Activated T-cell treated with anti-CD3 and anti-CD28 coated beads, Interleukin-2, amount 50 U/mL, for 72 hours (primary cell): ENCODE data around the gene METTL2A. TPM values are rescaled to one million over a fixed set of nuclear protein-coding genes. Genes with fewer than 3 reads are reported as not detected.
"Not testable (repeated sequence)": the region's sequence is repeated elsewhere in the genome, so short reads cannot be mapped to it uniquely, and the experiment has no call there.

ENCODE experiments used
- ATAC-seq, 2 donors: fragments of 150-1000 bp; cut with Tn5 transposase; replicated peaks in 1 of 2; 2 replicates each; pipeline ENCODE4 v1.10.0; 2021; ENCODE audit warnings: moderate library complexity in 2 of 2, mild to moderate bottlenecking in 1 of 2
- DNase-seq, 2 donors: peaks; one replicate each; pipeline ENCODE4 v3.0.0; 2021 to 2022; ENCODE audit warnings: mixed read lengths in 1 of 2
- H3K27ac Mint-ChIP-seq: one replicate; pipeline ENCODE4 v1.8.0; 2022; ENCODE audit warnings: mild to moderate bottlenecking, moderate library complexity, mixed read lengths
- H3K27me3 Mint-ChIP-seq: one replicate; pipeline ENCODE4 v1.8.0; 2022; ENCODE audit warnings: low read depth, mixed read lengths
- H3K36me3 Mint-ChIP-seq, 2 donors: one replicate each; pipeline ENCODE4 v1.8.0; 2022; ENCODE audit warnings: mixed read lengths in 2 of 2, mild to moderate bottlenecking in 1 of 2; ENCODE audit not compliant: insufficient read depth in 2 of 2
- H3K4me1 Mint-ChIP-seq: one replicate; pipeline ENCODE4 v1.8.0; 2022; ENCODE audit warnings: low read depth, mixed read lengths
- H3K4me3 Mint-ChIP-seq, 2 donors: one replicate each; pipeline ENCODE4 v1.8.0; 2022; ENCODE audit warnings: mild to moderate bottlenecking in 2 of 2, mixed read lengths in 2 of 2, moderate library complexity in 2 of 2
- H3K9me3 Mint-ChIP-seq, 2 donors: one replicate each; pipeline ENCODE4 v1.8.0; 2022; ENCODE audit warnings: mixed read lengths in 2 of 2
- total RNA-seq, 2 donors: library from RNA; stranded (reverse); gene quantifications; one replicate each; pipeline ENCODE4 v1.2.3, GENCODE V29; 2022

METTL2A gene
- total RNA-seq, 2 donors from 2014 or later = 21.2 to 24.7 TPM

DNA sequence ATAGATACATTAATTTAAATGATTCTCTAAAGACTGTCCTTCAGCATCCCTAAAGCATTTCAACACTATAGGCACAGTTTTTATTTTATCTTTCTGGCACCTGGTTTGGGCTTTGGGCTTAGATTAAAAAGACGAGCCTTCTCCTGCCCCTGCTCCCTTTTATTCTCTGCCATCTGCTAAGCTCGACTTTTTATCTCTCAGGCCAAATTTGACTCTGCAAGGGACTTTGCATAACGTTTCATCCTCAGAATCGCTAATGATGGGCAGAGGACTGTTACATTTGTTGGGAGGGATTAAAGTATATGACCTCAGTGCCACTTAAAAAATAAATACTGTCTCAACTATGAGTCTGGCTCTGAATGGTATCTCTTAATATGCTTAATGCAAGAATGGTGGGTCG, 29.3 kb downstream of the METTL2A start:
- ATAC-seq, H3K4me3 Mint-ChIP-seq, DNase-seq, H3K9me3 Mint-ChIP-seq, H3K27ac Mint-ChIP-seq, H3K27me3 Mint-ChIP-seq, H3K36me3 Mint-ChIP-seq, H3K4me1 Mint-ChIP-seq: not testable (repeated sequence)

DNA sequence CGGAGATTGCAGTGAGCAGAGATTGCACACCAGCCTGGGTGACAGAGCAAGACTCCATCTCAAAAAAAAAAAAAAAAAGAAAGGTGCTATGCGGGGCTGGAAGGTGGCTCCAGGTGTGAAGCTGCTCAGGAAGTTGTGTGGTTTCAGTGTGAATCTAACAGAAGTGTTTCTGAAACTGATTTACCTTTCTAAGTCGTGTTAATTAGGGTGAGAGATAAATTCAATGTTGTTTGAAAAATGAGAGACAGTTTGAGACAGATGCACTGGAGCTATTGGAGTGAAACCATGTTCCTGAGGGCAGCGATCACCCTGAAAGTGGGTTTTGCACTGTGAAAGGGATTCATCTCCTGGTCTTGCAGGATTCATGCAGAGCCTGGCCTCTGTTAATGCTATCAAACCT, 30.0 kb downstream of the METTL2A start:
- H3K27ac Mint-ChIP-seq, ATAC-seq, H3K36me3 Mint-ChIP-seq, H3K4me3 Mint-ChIP-seq, DNase-seq, H3K9me3 Mint-ChIP-seq, H3K27me3 Mint-ChIP-seq: not testable (repeated sequence)
- peaks cover 14% of the 10 kb centered on the region for H3K4me1 Mint-ChIP-seq

DNA sequence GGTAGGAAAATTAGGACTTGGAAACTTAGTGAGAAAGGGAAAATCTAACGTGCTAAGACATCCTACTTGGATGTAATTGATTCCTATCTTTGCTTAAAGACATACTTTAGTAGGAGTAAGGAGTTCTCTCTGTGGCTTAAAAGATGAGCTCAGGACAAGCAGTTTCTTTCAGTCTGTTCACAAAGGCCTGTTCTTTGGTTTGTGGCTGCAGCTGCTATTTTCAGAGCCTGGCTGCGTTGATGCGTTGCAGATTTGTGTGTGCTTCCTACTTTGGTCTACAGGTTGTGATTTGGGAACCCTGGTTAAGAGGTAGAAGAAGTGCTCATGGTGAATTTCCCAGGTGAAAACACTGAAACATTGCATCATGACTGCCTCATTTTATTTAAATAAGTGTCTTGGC, 30.4 kb downstream of the METTL2A start:
- not testable (repeated sequence) for H3K27me3 Mint-ChIP-seq, DNase-seq, H3K4me3 Mint-ChIP-seq, H3K36me3 Mint-ChIP-seq, ATAC-seq, H3K27ac Mint-ChIP-seq, H3K9me3 Mint-ChIP-seq
- H3K4me1 Mint-ChIP-seq = peaks cover 16% of the 10 kb centered on the region

DNA sequence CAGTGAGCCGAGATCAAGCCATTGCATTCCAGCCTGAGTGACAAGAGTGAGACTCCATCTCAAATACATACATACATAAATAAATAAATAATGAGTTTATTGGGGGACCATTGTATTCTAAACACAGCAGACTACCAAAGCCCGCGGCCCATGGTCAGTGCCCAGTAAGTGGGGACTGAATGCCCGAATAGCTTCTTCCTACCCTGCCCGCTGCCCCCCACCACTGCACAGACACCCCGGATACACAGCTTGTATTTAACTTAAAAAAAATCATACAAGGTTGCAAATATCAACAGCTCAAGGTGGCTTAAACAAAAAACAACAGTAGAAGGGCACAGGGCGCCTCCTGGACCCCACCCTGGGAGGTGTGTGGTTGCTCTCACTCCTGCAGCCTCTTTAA, 32.3 kb downstream of the METTL2A start:
- Mint-ChIP-seq H3K27me3 (no peaks in the 10 kb centered on the region), H3K4me1 (peaks cover 16% of the 10 kb centered on the region), H3K27ac (no peak overlapping the region), H3K36me3 (peaks cover 0 to 2% of the 10 kb centered on the region in 2 donors), H3K9me3 (no peaks in the 10 kb centered on the region), H3K4me3 (no peak overlapping the region)
- ATAC-seq (no peak), DNase-seq (no peak)

DNA sequence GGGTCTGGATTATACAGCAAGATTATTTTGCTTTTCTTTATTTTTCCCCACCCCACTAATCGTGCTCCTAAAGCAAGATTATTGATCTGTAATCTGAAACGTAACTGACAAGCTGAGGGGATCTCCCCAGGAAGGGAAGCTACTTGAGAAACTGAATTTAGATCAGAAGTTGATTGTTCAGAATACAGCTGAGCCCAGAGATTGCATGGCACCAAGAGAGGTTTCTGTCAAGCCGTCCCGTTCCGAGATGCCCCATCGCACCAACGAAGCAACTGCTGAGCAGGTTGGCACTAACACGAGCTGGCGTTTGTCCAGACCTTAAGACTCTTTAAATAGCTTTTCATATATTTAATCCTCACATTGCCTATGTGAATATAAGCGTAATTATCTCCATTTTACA, 34.8 kb downstream of the METTL2A start:
- not testable (repeated sequence) for H3K27me3 Mint-ChIP-seq, H3K9me3 Mint-ChIP-seq, H3K36me3 Mint-ChIP-seq, H3K27ac Mint-ChIP-seq, DNase-seq
- peaks cover 11% of the 10 kb centered on the region for H3K4me1 Mint-ChIP-seq
- H3K4me3 Mint-ChIP-seq = peak overlapping the region; percentile 22 to 59
- ATAC-seq = peak in 1 of 2 donors; percentile 32

DNA sequence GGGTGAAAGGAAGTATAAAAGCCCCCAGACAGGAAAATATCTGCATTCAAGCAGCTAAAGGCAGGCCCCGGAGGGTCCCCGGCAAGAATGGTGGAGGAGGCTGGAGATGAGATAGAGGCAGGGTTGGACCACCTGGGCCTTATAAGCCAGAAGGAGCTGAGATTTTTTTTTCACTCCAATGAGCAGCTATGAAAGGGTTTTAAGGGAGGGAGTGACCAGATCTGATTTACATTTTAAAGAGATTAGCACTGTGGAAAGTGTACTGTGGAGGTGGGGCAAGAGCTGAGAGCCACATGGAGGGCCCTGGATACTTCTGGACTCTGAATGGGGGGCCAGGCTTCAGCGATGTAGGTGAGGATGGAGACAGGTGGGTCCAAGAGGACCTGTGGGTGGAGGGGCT, 40.7 kb downstream of the METTL2A start:
- not testable (repeated sequence) for DNase-seq, ATAC-seq, H3K4me1 Mint-ChIP-seq, H3K36me3 Mint-ChIP-seq, H3K27me3 Mint-ChIP-seq, H3K4me3 Mint-ChIP-seq, H3K9me3 Mint-ChIP-seq, H3K27ac Mint-ChIP-seq

DNA sequence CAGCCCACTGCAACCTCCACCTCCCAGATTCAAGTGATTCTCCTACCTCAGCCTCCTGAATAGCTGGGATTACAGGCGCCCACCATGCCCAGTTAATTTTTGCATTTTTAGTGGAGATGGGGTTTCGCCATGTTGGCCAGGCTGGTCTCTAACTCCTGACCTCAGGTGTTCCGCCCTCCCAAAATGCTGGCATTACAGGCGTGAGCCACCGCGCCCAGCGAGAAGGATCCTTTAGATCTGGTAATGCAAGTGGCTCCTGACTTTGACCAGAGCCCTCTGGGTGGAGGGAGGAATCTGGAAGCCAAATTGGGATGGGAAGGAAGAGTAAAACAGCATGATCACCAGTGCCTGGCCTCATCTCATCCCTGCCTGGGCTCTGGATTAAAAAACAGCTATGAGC, 41.6 kb downstream of the METTL2A start:
- H3K9me3 Mint-ChIP-seq, H3K27ac Mint-ChIP-seq: not testable (repeated sequence)

DNA sequence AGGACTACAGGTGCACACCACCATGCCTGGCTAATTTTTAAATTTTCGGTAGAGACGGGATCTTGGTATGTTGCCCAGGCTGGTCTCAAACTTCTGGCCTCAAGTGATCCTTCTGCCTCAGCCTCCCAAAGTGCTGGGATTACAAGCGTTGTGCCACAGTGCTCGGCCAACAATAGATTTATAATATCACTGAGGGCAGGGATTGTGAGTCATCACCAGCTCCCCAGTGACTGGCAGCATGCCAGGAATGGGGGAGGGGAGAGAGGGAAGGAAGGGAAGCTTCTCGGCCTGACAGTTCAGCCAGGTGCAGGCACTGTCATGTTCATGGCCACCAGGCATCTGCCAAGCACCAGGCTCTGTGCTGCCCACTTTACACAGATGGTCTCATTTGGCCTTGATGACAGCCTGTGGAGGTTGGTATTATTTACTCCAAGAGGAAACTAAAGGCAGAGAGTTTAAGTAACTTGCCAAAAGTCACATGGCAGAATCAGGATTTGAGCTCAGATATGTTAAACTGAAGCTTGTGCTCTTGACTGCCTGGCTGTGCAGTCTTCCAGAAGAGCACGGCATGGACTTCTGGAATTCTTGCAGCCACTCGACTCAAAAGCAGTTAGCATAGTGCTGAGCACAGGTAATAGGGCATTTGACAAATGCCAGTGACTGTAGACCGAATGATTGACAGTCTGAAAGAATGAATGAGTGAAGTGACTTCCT, 47.1 kb downstream of the METTL2A start:
- not testable (repeated sequence) for H3K4me1 Mint-ChIP-seq, H3K4me3 Mint-ChIP-seq, H3K9me3 Mint-ChIP-seq, H3K27me3 Mint-ChIP-seq, H3K36me3 Mint-ChIP-seq
- ATAC-seq = peak; percentile 41 to 67
- DNase-seq = peak; percentile 54 to 66
- peak overlapping the region; percentile 38 for H3K27ac Mint-ChIP-seq

More for the DNA sequence above, 41.6 kb downstream of the METTL2A start:
- not testable (repeated sequence) for H3K4me1 Mint-ChIP-seq, ATAC-seq, H3K27me3 Mint-ChIP-seq, DNase-seq, H3K36me3 Mint-ChIP-seq, H3K4me3 Mint-ChIP-seq

DNA sequence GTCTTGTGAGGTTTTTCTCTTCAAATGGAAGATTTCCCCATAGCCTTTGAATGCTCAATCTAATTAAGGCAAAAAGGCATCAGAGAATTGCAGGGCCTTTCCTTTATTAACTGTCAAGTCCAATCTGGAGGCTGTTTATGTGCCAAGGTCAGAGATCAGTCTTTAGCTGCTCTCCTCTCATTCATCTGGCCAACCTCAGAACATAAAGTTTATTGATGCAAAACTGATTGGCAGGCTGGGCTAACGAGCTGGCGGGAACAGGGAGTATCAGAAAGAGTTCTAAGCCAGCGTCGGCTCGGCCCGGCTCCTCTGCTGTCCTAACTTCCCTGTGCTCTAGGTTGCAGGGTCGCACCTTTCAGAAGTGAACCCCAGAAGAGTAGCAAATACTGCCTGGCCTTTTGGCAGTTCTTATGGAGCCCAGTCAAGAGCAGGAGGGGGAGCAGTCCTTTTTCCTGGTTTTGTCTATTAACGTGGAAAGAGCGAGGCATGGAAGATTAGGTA, 47.7 kb downstream of the METTL2A start:
- not testable (repeated sequence) for H3K4me3 Mint-ChIP-seq, DNase-seq, H3K4me1 Mint-ChIP-seq, H3K27ac Mint-ChIP-seq, H3K9me3 Mint-ChIP-seq, ATAC-seq, H3K36me3 Mint-ChIP-seq, H3K27me3 Mint-ChIP-seq

DNA sequence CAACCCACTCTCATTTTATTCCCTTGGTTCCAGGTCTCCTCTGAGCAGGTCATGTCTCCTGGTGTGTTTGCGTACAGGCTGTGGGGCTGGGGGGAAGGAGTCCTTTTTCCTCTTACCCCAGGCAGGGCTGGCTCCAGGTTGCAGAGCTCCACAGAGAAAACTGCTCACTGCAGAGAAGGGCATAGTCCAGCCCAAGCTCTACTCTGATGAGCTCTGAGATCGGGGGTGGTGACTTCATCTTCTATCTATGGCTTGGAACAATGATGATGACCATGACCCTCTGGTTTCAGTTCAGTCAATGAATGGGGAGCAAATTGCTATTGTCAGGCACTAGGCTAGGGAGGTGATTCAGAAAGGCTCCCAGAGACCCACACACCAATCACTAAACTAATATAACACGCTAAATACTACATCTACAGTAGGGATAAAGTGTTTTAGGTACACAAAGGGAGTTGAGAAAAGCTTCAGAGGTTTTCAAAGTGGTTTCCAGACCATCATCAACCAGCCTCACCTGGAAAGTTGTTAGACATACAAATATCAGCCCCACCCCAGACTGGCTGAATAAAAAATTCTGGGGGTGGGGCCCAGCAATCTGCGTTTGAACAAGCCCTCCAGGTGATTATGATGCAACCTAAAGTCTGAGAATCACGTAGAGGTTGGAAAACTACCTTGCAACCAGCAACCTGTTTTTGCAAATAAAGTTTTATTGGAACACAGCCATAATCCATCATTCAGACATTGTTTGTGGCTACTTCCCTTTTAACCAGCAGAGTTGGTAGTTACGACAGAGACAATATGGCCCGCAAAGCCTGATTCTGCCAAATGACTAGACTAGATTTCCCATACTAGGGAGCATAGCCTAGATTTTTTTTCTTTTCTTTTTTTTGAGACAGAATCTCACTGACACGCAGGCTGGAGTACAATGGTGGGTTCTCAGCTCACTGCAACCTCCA, 49.6 kb downstream of the METTL2A start:
- H3K27me3 Mint-ChIP-seq, H3K9me3 Mint-ChIP-seq, H3K4me3 Mint-ChIP-seq, H3K27ac Mint-ChIP-seq, ATAC-seq, H3K36me3 Mint-ChIP-seq, DNase-seq: not testable (repeated sequence)
- H3K4me1 Mint-ChIP-seq = peaks cover 12% of the 10 kb centered on the region

DNA sequence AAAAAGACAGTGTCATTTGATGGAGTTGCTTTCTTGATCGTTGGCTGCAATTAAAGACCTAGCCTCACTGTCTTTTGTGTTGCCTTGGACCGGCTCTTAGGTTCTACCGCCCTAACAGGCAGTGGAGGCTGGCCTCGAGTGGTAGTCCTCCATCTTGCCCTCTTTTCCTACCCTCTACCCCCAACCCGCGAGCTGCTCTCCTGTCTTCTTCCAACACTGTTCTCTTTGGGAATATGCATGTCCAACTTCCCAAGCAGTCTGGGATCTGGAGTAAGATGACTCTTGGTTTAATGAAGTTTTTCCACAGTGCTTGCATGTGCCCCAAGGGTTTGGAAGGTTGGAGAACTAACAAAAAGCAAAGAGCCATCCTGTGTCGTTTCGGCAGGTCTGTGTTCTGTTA, 53.4 kb downstream of the METTL2A start:
- DNase-seq, H3K9me3 Mint-ChIP-seq, H3K27me3 Mint-ChIP-seq, H3K36me3 Mint-ChIP-seq, ATAC-seq: not testable (repeated sequence)
- Mint-ChIP-seq H3K27ac (peak overlapping the region; percentile 75), H3K4me3 (peak overlapping the region; percentile 75 to 83), H3K4me1 (peaks cover 28% of the 10 kb centered on the region)

DNA sequence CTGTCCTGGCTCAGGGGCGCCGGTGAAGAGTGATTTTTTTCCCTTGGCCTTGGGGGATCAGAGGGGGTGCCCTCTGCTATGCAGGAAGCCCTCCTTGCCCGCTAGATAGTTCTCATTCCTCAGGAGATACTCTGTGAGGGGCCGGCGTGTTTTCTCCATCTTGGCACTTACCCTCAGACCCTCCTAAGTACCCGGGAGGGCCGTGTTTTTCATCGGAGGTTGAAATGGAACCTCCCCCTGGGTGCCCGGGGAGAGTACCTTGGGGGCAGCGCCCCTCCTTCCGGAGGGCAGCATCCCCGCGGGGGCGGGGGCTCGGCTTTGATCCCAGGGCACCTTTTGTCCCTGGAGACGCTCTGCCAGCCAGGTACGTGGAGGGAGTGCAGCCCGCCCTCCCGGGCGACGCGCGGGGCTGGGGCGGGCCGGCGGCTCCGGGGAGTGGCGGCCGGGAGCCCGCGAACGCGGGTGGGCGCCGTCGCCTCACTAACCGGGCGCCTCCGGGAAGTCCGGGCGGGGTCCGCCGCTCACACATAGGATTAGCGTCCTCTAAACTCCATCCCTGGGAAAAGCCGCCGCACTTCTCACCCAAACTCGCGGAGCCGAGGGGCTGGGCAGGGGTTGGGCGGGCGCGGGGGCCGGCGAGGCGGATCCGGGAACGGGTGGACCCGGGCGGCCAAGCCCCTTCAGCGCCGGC, 54.2 kb downstream of the METTL2A start:
- ATAC-seq (peak; percentile 33 to 38), DNase-seq (peak; percentile 38 to 45)
- Mint-ChIP-seq H3K27ac (peak overlapping the region; percentile 75), H3K4me1 (peaks cover 35% of the 10 kb centered on the region), H3K4me3 (peak overlapping the region; percentile 75 to 83)
- H3K27me3 Mint-ChIP-seq, H3K36me3 Mint-ChIP-seq, H3K9me3 Mint-ChIP-seq: not testable (repeated sequence)

DNA sequence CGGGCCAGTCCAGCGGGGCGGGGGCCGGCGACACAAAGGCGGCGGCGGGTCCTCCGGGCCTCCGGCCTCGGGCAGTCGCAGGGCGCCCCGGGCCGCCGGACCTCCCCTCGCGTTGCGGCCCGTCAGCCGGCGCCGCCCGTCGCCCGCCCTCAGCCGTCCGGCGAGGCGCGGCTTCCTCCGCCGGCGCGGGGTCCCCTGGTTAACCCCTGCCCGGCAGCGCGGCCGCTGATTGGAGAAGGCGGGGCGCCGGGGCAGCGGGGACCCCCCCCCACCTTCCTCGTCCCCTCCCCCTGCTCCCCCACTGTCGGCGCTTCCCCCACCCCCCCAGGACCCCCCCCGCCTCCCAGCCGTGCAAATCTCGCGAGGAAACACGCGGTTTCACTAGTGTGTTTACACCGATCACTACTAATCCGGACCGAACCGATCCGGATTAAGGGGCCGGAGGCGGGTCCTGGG, 54.8 kb downstream of the METTL2A start, which contains the start of gene TLK2:
Gene TLK2 (plus strand): TSS at position 402 of the 456 bp plus-strand sequence. CDS start 2,301 bp downstream, outside the sequence.
- peak; percentile 87 for ATAC-seq
- Mint-ChIP-seq H3K4me1 (peaks cover 41% of the 10 kb centered on the region), H3K4me3 (peak within 1 kb of the TSS; percentile 88 to 98), H3K27ac (peak within 1 kb of the TSS; percentile 99), H3K36me3 (peaks cover 2 to 8% of the 10 kb centered on the region in 2 donors), H3K27me3 (no peaks in the 10 kb centered on the region), H3K9me3 (no peaks in the 10 kb centered on the region)
- DNase-seq = peak; percentile 85 to 90
